ENCODE results near the gene PLA2G2C.

PLA2G2C gene

GRCh38 chr1:20210736-20211460 is 24.6 kb upstream of the PLA2G2C start:
- in situ Hi-C loops (cut with HindIII; ENCODE audit: low sequenced_read_pairs) = loop anchor here (25.0 kb wide), 1 partner anchor 151 kb away; no protein-coding TSS in a partner anchor

- in situ Hi-C loops (cut with HindIII; ENCODE audit: low sequenced_read_pairs) = loop anchor here (25.0 kb wide), 1 partner anchor 153 kb away; no protein-coding TSS in a partner anchor
Observed at GRCh38 chr1:20209471-20209870, 23.2 kb upstream of the PLA2G2C start.

GRCh38 chr1:20207546-20207945 is 21.2 kb upstream of the PLA2G2C start:
- in situ Hi-C loops (cut with HindIII; ENCODE audit: low sequenced_read_pairs) = loop anchor here (25.0 kb wide), 1 partner anchor 155 kb away; no protein-coding TSS in a partner anchor

GRCh38 chr1:20202166-20202565 is 15.8 kb upstream of the PLA2G2C start:
- in situ Hi-C loops (cut with HindIII; ENCODE audit: low sequenced_read_pairs) = loop anchor here (25.0 kb wide), 1 partner anchor 160 kb away; no protein-coding TSS in a partner anchor

- in situ Hi-C loops (cut with HindIII; ENCODE audit: low sequenced_read_pairs) = loop anchor here (25.0 kb wide), 1 partner anchor 161 kb away; no protein-coding TSS in a partner anchor
Observed at GRCh38 chr1:20200966-20201365, 14.6 kb upstream of the PLA2G2C start.

GRCh38 chr1:20199840-20200239 is 13.5 kb upstream of the PLA2G2C start:
- in situ Hi-C loops (cut with HindIII; ENCODE audit: low sequenced_read_pairs) = loop anchor here (25.0 kb wide), 1 partner anchor 162 kb away; no protein-coding TSS in a partner anchor

GRCh38 chr1:20199403-20199802 is 13.1 kb upstream of the PLA2G2C start:
- in situ Hi-C loops (cut with HindIII; ENCODE audit: low sequenced_read_pairs) = no loop called here

- in situ Hi-C loops (cut with HindIII; ENCODE audit: low sequenced_read_pairs) = no loop called here
Observed at GRCh38 chr1:20198918-20199317, 12.6 kb upstream of the PLA2G2C start.

GRCh38 chr1:20198296-20198695 is 12.0 kb upstream of the PLA2G2C start:
- in situ Hi-C loops (cut with HindIII; ENCODE audit: low sequenced_read_pairs) = no loop called here

GRCh38 chr1:20197329-20197791 is 11.0 kb upstream of the PLA2G2C start:
- in situ Hi-C loops (cut with HindIII; ENCODE audit: low sequenced_read_pairs) = no loop called here

GRCh38 chr1:20195462-20195780 is 9.1 kb upstream of the PLA2G2C start:
- in situ Hi-C loops (cut with HindIII; ENCODE audit: low sequenced_read_pairs) = no loop called here

- in situ Hi-C loops (cut with HindIII; ENCODE audit: low sequenced_read_pairs) = no loop called here
Observed at GRCh38 chr1:20194757-20195461, 8.6 kb upstream of the PLA2G2C start.

GRCh38 chr1:20194224-20194623 is 7.9 kb upstream of the PLA2G2C start:
- in situ Hi-C loops (cut with HindIII; ENCODE audit: low sequenced_read_pairs) = no loop called here

GRCh38 chr1:20192871-20193411 is 6.6 kb upstream of the PLA2G2C start:
- in situ Hi-C loops (cut with HindIII; ENCODE audit: low sequenced_read_pairs) = no loop called here

GRCh38 chr1:20192364-20192763 is 6.0 kb upstream of the PLA2G2C start:
- in situ Hi-C loops (cut with HindIII; ENCODE audit: low sequenced_read_pairs) = no loop called here

GRCh38 chr1:20191266-20191825 is 5.0 kb upstream of the PLA2G2C start:
- in situ Hi-C loops (cut with HindIII; ENCODE audit: low sequenced_read_pairs) = no loop called here

GRCh38 chr1:20190256-20191160 is 4.2 kb upstream of the PLA2G2C start:
- in situ Hi-C loops (cut with HindIII; ENCODE audit: low sequenced_read_pairs) = no loop called here

GRCh38 chr1:20189664-20190063 is 3.3 kb upstream of the PLA2G2C start:
- in situ Hi-C loops (cut with HindIII; ENCODE audit: low sequenced_read_pairs) = no loop called here

GRCh38 chr1:20188455-20188817 is 2.1 kb upstream of the PLA2G2C start:
- in situ Hi-C loops (cut with HindIII; ENCODE audit: low sequenced_read_pairs) = no loop called here

GRCh38 chr1:20187813-20188454 is 1.6 kb upstream of the PLA2G2C start:
- in situ Hi-C loops (cut with HindIII; ENCODE audit: low sequenced_read_pairs) = no loop called here

Data from DLD1 (cell line).